GM18868 (cell line): ENCODE results near the gene SCRN3.
"Not testable (repeated sequence)": the region's sequence is repeated elsewhere in the genome, so short reads cannot be mapped to it uniquely, and the experiment has no call there.

Source experiments
- ATAC-seq: cut with Tn5 transposase; IDR thresholded peaks from one replicate; pipeline ENCODE4 v1.9.1; 2021; ENCODE audit warnings: mild to moderate bottlenecking, moderate library complexity; ENCODE audit not compliant: unreplicated experiment

SCRN3 gene

DNA sequence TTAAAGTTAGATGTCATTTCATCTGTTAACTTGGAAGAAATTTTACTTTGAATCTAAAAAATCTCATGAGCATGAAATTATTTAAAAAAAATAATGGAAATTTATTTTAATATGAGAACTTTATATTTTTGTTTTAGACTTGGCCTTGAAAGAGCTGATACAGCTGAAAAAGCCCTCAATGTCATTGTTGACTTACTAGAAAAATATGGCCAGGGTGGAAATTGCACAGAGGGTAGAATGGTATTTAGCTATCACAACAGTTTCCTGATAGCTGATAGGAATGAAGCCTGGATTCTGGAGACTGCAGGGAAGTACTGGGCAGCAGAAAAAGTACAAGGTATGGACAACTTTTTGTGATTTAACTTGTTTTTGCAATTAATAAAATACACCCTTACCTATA is 5.3 kb downstream of the SCRN3 start:
- no peak for ATAC-seq

DNA sequence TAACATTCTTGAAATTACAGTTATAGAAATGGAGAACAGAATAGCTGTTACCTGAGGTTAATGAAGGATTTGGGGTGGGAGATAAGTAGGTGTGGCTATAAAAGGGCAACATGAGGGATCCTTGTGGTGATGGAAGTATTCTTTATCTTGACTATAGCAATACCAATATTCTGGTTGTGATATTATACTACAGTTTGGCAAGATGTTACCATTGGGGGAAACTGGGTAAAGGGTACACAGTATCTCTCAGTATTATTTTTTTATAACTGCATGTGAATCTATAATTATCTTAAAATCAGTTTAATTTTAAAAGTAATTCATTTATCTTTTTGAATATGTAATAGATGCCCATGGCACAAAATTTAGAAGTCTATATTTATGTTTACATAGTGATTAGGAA is 8.1 kb downstream of the SCRN3 start:
- ATAC-seq: no peak

DNA sequence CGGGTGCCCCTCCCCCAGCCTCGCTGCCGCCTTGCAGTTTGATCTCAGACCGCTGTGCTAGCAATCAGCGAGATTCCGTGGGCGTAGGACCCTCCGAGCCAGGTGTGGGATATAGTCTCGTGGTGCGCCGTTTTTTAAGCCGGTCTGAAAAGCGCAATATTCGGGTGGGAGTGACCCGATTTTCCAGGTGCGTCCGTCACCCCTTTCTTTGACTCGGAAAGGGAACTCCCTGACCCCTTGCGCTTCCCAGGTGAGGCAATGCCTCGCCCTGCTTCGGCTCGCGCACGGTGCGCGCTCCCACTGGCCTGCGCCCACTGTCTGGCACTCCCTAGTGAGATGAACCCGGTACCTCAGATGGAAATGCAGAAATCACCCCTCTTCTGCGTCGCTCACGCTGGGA is 14.5 kb downstream of the SCRN3 start:
- not testable (repeated sequence) for ATAC-seq

- no peak for ATAC-seq
Observed at GRCh38 chr2:174412256-174412655, 16.7 kb downstream of the SCRN3 start.

DNA sequence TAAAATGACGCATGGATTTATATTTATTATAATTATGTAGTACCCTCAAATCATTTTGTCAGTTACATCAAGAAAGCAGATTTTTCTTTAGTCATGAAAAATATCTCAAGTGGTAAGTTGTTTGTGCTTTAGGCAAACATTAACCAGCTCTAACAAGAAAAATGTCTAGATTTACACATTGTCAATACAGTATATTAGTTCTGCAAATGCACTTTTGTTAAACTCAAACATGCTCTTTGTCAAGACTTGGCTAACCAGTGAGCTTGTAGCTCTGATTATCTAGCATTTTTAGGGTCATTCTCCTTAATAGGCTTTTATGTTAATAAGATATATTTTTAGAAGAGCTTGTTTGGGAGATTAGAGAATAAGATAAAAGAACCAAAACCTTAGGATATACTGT is 32.7 kb downstream of the SCRN3 start:
- no peak for ATAC-seq

- ATAC-seq: no peak
Observed at GRCh38 chr2:174430066-174430465, 34.5 kb downstream of the SCRN3 start.

- no peak for ATAC-seq
Observed at GRCh38 chr2:174431902-174432301, 36.4 kb downstream of the SCRN3 start.

DNA sequence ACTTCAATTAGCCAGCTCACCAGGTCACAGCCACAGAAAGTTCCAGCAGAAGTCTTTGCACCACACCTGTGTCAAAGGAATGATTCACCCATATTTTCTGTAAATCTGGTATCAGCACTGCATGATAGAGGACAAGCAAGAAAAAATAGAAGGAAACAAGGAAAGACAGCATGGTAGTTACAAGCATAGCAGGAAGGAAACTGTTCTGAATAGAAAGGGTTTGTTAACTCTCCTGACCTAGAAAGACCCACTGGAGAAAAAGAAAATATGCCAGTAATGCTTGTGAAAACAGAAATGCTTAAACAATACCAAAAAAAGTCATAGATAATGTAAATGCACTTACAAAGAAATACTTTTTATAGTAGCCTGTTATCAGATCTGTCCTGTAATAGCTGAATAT is 40.8 kb downstream of the SCRN3 start:
- ATAC-seq: no peak

- ATAC-seq: no peak
Observed at GRCh38 chr2:174438146-174438886, 42.8 kb downstream of the SCRN3 start.

DNA sequence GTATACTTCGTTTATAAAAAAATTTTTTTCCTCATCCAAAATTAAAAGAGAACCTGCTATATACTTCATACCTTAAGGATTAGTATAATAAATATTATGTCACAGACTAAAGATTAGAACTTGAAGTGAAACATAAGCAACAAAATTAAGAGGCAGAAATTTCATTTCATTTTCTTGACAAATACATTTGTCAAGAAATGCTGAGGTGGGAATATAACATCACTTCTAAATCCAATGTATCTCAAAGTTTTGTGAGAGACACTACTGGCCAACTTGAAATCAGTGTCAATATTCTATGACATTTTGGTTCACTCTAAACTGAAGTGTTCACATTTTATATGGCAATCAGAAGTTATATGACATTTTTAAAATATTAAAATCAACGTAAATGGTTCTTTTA is 43.8 kb downstream of the SCRN3 start:
- no peak for ATAC-seq

- no peak for ATAC-seq
Observed at GRCh38 chr2:174439950-174440349, 44.4 kb downstream of the SCRN3 start.

DNA sequence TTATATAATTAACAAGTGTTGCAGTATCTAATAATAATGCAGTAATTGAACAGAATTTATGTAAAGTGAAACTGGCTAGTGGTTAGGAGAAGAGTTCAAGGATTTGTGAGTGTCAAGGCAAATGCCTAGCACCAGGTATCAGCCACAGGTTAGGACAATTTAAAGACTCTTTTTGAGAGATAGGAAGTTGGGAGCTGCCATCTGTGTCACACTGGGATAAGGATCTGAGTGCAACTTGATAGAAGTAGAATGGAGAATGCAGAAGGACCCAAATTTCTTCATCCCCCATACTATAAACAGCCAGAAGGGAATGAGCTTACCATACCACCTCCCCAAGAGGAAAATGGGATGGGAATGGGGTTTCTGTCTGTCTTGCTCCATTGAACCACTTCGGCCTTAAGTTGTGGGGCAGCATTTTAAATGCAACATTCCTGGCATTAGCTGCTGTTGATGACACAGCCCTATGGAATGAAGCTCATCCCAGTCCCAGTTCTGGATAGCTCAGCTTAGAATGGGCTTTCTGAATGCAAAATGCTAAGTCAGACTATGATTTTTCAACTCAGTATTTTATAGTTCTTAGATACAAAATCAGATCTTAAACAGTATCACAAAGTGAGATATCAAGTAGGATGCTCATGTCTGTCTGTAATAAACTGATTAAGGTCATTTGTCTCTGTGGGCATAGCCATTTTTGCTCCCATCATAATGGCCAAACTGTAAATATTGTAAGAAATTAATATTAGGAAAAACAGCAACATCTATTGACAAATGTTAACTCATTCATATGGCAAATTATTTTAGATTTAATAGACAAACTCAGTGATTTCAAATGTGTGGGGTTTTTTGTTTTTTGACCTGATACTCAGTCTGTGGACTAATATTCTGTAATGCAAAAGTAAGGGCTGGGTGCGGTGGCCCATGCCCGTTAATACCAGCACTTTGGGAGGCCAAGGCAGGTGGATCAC is 47.3 kb downstream of the SCRN3 start:
- no peak for ATAC-seq

GRCh38 chr2:174444761-174445160 is 49.2 kb downstream of the SCRN3 start:
- ATAC-seq: no peak

- ATAC-seq: no peak
Observed at GRCh38 chr2:174445248-174445647, 49.7 kb downstream of the SCRN3 start.

DNA sequence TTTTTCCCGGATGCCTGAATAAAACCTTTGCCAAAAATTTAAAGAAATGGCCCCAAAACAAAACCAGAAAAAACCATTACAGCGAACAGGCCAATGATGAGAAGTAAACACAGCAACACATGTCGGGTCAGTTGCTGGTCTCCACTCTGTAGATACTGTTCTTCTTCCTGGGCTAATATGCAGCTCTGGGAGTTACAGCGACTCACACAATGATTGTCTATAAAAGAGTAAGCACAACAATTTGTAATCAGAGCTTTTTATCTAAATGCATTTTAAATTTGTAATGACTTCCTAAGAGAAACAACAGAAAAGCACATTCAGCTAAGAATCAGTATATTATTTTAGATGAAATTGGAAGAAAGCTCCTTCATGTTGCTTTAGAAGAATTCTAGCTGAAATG is 51.0 kb downstream of the SCRN3 start:
- no peak for ATAC-seq

- ATAC-seq: no peak
Observed at GRCh38 chr2:174449033-174449432, 53.5 kb downstream of the SCRN3 start.

DNA sequence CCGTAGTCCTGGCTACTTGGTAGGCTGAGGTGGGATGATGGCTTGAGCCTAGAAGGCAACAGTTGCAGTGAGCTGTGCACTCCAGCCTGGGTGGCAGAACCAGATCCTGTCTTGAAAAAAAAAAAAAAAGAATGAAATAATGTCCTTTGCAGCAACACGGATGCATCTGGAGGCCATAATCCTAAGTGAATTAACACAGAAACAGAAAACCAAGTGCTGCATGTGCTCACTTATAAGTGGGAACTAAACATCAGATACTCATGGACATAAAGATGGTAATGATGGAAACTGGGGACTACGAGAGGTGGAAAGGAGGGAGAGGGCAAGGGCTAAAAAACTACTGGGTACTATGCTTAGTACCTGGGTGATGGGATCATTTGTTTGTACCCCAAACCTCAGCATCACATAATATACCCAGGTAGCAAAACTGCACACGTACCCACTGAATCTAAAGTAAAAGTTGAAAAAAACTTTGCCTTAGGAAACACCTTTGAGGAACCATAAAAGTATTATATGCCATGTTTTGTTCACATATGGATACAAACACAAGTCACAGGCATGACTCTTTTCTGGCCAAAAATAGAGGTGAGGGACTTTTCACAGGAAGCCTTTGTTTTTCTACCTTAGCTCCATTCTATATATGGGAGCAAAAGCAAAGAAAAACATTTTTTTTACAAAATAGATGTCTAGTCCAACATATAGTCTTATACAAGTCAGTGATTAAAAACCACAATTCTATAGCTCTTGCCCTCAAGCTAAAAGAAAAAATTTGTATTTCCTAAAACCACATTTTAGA is 54.7 kb downstream of the SCRN3 start:
- ATAC-seq: peak; percentile 47

- no peak for ATAC-seq
Observed at GRCh38 chr2:174454566-174454965, 59.0 kb downstream of the SCRN3 start.

DNA sequence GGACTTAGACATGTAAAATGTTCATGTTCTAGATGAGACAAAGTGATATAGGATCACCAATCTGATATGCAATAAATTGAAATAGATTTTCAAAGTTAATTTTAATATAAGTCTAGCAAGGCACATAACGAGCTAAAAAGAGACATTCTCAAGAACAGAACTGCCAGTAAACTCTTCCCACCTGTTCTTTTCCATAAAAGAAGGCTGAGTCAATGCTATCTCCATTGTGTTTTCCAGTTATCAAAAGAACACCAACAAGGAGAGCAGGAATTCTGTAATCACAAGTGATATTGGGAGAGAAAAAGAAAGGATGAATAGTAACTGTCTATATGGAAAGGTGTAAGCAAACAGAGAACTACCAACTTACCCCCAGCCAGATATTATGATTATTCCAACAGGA is 65.7 kb downstream of the SCRN3 start:
- ATAC-seq: no peak

GRCh38 chr2:174465327-174465726 is 69.8 kb downstream of the SCRN3 start:
- ATAC-seq: no peak

GRCh38 chr2:174473796-174474195 is 78.3 kb downstream of the SCRN3 start:
- no peak for ATAC-seq
